GM12878 (cell line): Measurements from ENCODE around the gene GABBR1. TPM values are rescaled to one million over a fixed set of nuclear protein-coding genes. Genes with fewer than 3 reads are reported as not detected.

Experiments
- ATAC-seq: fragments of 200-7000 bp; cut with Tn5 transposase; 3 replicates; pipeline ENCODE4 v1.9.1; 2020; ENCODE audit warnings: mild to moderate bottlenecking, moderate library complexity
- BruUV-seq: library from RNA; stranded (reverse); fragments of 400-500 nt; replicated peaks from 2 replicates; lab custom pipeline; 2021; lab: Mats Ljungman, UMichigan
- CTCF ChIA-PET: fragments of 300-600 bp; sonication (Branson Sonifier 250); formaldehyde crosslinking; extraction: SDS; loops from one replicate; lab custom pipeline; 2021; ENCODE audit warnings: inconsistent platforms; lab: Yijun Ruan, JAX
- POLR2A ChIA-PET: fragments of 350-600 bp; formaldehyde crosslinking; extraction: SDS; loops from one replicate; lab custom pipeline; 2021; ENCODE audit warnings: inconsistent platforms; lab: Charles Lee
- RAD21 ChIA-PET: fragments of 300-600 bp; sonication (Branson Sonifier 250); formaldehyde crosslinking; loops from one replicate; lab custom pipeline; 2023; ENCODE audit warnings: antibody characterized with exemption; ENCODE audit not compliant: unreplicated experiment; lab: Charles Lee
- SMC1A ChIA-PET: fragments of 300-600 bp; sonication (Branson Sonifier 250); formaldehyde crosslinking; loops from one replicate; lab custom pipeline; 2023; ENCODE audit not compliant: unreplicated experiment, uncharacterized antibody; lab: Charles Lee
- DNase-seq: peaks from one replicate; pipeline ENCODE4 v3.0.0-alpha.2; 2011; ENCODE audit warnings: low read depth, low spot score
- FAIRE-seq: peaks from 3 replicates; lab custom pipeline; 2011; peaks lifted over from hg19 to GRCh38; lab: Jason Lieb, UNC
- H2AFZ ChIP-seq: 2 replicates; pipeline ENCODE4 v1.6.0; 2011; ENCODE audit warnings: low read depth, low read length, control low read depth; ENCODE audit not compliant: control insufficient read depth
- H3K27ac ChIP-seq: 2 replicates; pipeline ENCODE4 v1.5.1; 2011; ENCODE audit warnings: control low read depth; ENCODE audit not compliant: control insufficient read depth, insufficient read depth
- H3K27me3 ChIP-seq, 2 experiments: replicated peaks in 1 of 2; 2 replicates each; pipeline versions ENCODE4 v1.6.0 to v1.6.1; 2011; ENCODE audit warnings: low read length in 1 of 2; ENCODE audit not compliant: control insufficient read depth in 2 of 2, insufficient read depth in 2 of 2
- H3K36me3 ChIP-seq, 2 experiments: 2 replicates each; pipeline ENCODE4 v1.5.1; 2011; ENCODE audit warnings: low read length in 1 of 2; ENCODE audit not compliant: control insufficient read depth in 2 of 2, insufficient read depth in 2 of 2
- H3K4me1 ChIP-seq: 2 replicates; pipeline ENCODE4 v1.6.1; 2011; ENCODE audit warnings: mild to moderate bottlenecking, low read length, moderate library complexity, mixed read lengths; ENCODE audit not compliant: control insufficient read depth, insufficient read depth
- H3K4me2 ChIP-seq: 2 replicates; pipeline ENCODE4 v1.6.0; 2011; ENCODE audit warnings: control low read depth; ENCODE audit not compliant: control insufficient read depth, insufficient read depth
- H3K4me3 ChIP-seq: fragments of 200-600 bp; sonication (generic); 2 replicates; pipeline ENCODE4 v1.5.1; 2016
- H3K79me2 ChIP-seq: 2 replicates; pipeline ENCODE4 v1.6.0; 2011; ENCODE audit warnings: low read length; ENCODE audit not compliant: control insufficient read depth, insufficient read depth
- H3K9ac ChIP-seq: 2 replicates; pipeline ENCODE4 v1.8.0; 2011; ENCODE audit warnings: low read length, control low read depth, mixed read lengths; ENCODE audit not compliant: control insufficient read depth, insufficient read depth
- H3K9me3 ChIP-seq: replicated peaks from 3 replicates; pipeline ENCODE4 v1.5.1; 2011; ENCODE audit warnings: mild to moderate bottlenecking, low read length; ENCODE audit not compliant: control insufficient read depth, insufficient read depth
- H4K20me1 ChIP-seq: 2 replicates; pipeline ENCODE4 v1.6.0; 2011; ENCODE audit not compliant: control insufficient read depth, insufficient read depth
- CHD2 ChIP-seq: IDR thresholded peaks from 2 replicates; pipeline ENCODE4 v1.6.1; 2011; ENCODE audit warnings: low read depth, low read length, improper control_type of control experiment, borderline replicate concordance
- EZH2 ChIP-seq: IDR thresholded peaks from 2 replicates; pipeline ENCODE4 v1.6.1; 2012; ENCODE audit warnings: low read depth, mild to moderate bottlenecking, control low read depth, inconsistent platforms, low read length, borderline replicate concordance; ENCODE audit not compliant: control insufficient read depth
- MTA3 ChIP-seq: IDR thresholded peaks from 2 replicates; pipeline ENCODE4 v1.6.1; 2012; ENCODE audit warnings: low read length, inconsistent platforms, borderline replicate concordance
- NR2C2 ChIP-seq: IDR thresholded peaks from 2 replicates; pipeline ENCODE4 v1.6.1; 2011; ENCODE audit warnings: borderline replicate concordance, low read depth; ENCODE audit not compliant: control insufficient read depth, insufficient read length
- NR2F1 ChIP-seq: fragments of 450-650 bp; conservative IDR thresholded peaks from 2 replicates; pipeline ENCODE4 v1.6.1; 2017; ENCODE audit warnings: mild to moderate bottlenecking
- RAD51 ChIP-seq: fragments of 450-650 bp; IDR thresholded peaks from 2 replicates; pipeline ENCODE4 v1.6.1; 2016; ENCODE audit warnings: moderate library complexity, mild to moderate bottlenecking, inconsistent platforms
- SIX5 ChIP-seq: IDR thresholded peaks from 2 replicates; pipeline ENCODE4 v1.6.1; 2011; ENCODE audit warnings: mild to moderate bottlenecking, low read depth, low read length, moderate library complexity; ENCODE audit not compliant: severe bottlenecking
- ZNF687 ChIP-seq: fragments of 450-650 bp; IDR thresholded peaks from 2 replicates; pipeline ENCODE4 v1.6.1; 2017; ENCODE audit warnings: mild to moderate bottlenecking, moderate library complexity
- WGBS: methylation state at CpG from one replicate; pipeline ENCODE4 v1.1.6; 2016; ENCODE audit warnings: low lambda C conversion rate; ENCODE audit not compliant: insufficient replicate concordance, insufficient coverage; ENCODE audit errors: missing lambda C conversion rate; 5-methylcytosine and 5-hydroxymethylcytosine counted together
- in situ Hi-C: fragments of 300-500 bp; cut with MboI; formaldehyde crosslinking; loops from 9 replicates; pipeline ENCODE4 v1.14.3; 2018; ENCODE audit warnings: mixed read lengths
- intact Hi-C: fragments of 100-400 bp; cut with micrococcal nuclease; formaldehyde crosslinking; loops from one replicate; pipeline ENCODE4 v1.14.2; 2022; ENCODE audit not compliant: unreplicated experiment
- polyA plus RNA-seq, 11 experiments: library from polyadenylated mRNA; depleted of rRNA in 4 of 11; unstranded in 6 of 11; stranded (reverse) in 5 of 11; fragments of >200 nt; fragmentation: Nextera tagmentation in 4 of 11; fragmentation: Illumina TruSeq in 1 of 11; extraction: Ambion mirVana in 4 of 11; extraction: Trizol in 1 of 11; gene quantifications; 1 replicate in 1 of 11; 2 replicates in 10 of 11; pipeline versions ENCODE4 v1.2.1 to v1.2.3, GENCODE V29; 2011 to 2016; ENCODE audit warnings: inconsistent platforms in 2 of 11, missing spikeins in 2 of 11, low read depth in 1 of 11
- total RNA-seq, 4 experiments: library from RNA; depleted of rRNA in 3 of 4; stranded (reverse); fragments of >200 nt in 3 of 4; fragmentation: Illumina TruSeq in 1 of 4; extraction: Trizol in 1 of 4; gene quantifications; 2 replicates each; pipeline versions ENCODE4 v1.2.1 to v1.2.3, GENCODE V29; 2013 to 2021
- TF ChIP-seq, protein P1 (sequence below): IDR thresholded peaks from 2 replicates; pipeline ENCODE4 v1.6.1; 2012; ENCODE audit warnings: low read length, inconsistent platforms
- TF ChIP-seq, protein P2 (sequence below): fragments of 450-650 bp; formaldehyde crosslinking; IDR thresholded peaks from 2 replicates; pipeline ENCODE4 v1.4.0; 2022; ENCODE audit warnings: mild to moderate bottlenecking, moderate library complexity
- TF ChIP-seq, protein P3 (sequence below): fragments of 450-650 bp; formaldehyde crosslinking; IDR thresholded peaks from 2 replicates; pipeline ENCODE4 v1.4.0; 2020; ENCODE audit warnings: mild to moderate bottlenecking, moderate library complexity

The GABBR1 gene
- total and polyA plus RNA-seq, 10 of the 15 experiments (the other 5 are each of a cell fraction or from before 2014, with no cell fraction given) = 0.11 to 5.2 (median 1.0) TPM

GRCh38 chr6:29603930-29604329, 29.1 kb downstream of the GABBR1 start:
- POLR2A ChIA-PET = no interaction called here
- no peak for TF ChIP-seq SIX5
- TF ChIP-seq CHD2 = no peak
- TF ChIP-seq, protein P1, sequence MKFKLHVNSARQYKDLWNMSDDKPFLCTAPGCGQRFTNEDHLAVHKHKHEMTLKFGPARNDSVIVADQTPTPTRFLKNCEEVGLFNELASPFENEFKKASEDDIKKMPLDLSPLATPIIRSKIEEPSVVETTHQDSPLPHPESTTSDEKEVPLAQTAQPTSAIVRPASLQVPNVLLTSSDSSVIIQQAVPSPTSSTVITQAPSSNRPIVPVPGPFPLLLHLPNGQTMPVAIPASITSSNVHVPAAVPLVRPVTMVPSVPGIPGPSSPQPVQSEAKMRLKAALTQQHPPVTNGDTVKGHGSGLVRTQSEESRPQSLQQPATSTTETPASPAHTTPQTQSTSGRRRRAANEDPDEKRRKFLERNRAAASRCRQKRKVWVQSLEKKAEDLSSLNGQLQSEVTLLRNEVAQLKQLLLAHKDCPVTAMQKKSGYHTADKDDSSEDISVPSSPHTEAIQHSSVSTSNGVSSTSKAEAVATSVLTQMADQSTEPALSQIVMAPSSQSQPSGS = no peak
- TF ChIP-seq, protein P2, sequence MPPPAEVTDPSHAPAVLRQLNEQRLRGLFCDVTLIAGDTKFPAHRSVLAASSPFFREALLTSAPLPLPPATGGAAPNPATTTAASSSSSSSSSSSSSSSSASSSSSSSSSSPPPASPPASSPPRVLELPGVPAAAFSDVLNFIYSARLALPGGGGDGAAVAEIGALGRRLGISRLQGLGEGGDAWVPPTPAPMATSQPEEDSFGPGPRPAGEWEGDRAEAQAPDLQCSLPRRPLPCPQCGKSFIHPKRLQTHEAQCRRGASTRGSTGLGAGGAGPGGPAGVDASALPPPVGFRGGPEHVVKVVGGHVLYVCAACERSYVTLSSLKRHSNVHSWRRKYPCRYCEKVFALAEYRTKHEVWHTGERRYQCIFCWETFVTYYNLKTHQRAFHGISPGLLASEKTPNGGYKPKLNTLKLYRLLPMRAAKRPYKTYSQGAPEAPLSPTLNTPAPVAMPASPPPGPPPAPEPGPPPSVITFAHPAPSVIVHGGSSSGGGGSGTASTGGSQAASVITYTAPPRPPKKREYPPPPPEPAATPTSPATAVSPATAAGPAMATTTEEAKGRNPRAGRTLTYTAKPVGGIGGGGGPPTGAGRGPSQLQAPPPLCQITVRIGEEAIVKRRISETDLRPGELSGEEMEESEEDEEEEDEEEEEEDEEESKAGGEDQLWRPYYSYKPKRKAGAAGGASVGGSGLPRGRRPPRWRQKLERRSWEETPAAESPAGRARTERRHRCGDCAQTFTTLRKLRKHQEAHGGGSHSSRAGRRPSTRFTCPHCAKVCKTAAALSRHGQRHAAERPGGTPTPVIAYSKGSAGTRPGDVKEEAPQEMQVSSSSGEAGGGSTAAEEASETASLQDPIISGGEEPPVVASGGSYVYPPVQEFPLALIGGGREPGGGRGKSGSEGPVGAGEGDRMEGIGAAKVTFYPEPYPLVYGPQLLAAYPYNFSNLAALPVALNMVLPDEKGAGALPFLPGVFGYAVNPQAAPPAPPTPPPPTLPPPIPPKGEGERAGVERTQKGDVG (CRISPR knock-in tag) = no peak
- TF ChIP-seq NR2C2 = no peak
- no peak for TF ChIP-seq MTA3
- TF ChIP-seq ZNF687 = no peak
- TF ChIP-seq, protein P3, sequence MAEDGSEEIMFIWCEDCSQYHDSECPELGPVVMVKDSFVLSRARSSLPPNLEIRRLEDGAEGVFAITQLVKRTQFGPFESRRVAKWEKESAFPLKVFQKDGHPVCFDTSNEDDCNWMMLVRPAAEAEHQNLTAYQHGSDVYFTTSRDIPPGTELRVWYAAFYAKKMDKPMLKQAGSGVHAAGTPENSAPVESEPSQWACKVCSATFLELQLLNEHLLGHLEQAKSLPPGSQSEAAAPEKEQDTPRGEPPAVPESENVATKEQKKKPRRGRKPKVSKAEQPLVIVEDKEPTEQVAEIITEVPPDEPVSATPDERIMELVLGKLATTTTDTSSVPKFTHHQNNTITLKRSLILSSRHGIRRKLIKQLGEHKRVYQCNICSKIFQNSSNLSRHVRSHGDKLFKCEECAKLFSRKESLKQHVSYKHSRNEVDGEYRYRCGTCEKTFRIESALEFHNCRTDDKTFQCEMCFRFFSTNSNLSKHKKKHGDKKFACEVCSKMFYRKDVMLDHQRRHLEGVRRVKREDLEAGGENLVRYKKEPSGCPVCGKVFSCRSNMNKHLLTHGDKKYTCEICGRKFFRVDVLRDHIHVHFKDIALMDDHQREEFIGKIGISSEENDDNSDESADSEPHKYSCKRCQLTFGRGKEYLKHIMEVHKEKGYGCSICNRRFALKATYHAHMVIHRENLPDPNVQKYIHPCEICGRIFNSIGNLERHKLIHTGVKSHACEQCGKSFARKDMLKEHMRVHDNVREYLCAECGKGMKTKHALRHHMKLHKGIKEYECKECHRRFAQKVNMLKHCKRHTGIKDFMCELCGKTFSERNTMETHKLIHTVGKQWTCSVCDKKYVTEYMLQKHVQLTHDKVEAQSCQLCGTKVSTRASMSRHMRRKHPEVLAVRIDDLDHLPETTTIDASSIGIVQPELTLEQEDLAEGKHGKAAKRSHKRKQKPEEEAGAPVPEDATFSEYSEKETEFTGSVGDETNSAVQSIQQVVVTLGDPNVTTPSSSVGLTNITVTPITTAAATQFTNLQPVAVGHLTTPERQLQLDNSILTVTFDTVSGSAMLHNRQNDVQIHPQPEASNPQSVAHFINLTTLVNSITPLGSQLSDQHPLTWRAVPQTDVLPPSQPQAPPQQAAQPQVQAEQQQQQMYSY (CRISPR knock-in tag) = no peak
- TF ChIP-seq EZH2 = no peak
- TF ChIP-seq RAD51 = no peak
- no peak for TF ChIP-seq NR2F1

More at GRCh38 chr6:29603930-29604329, 29.1 kb downstream of the GABBR1 start:
- no peak overlapping the region for H3K4me2 ChIP-seq
- RAD21 ChIA-PET = no interaction called here
- CTCF ChIA-PET = interaction anchor here (0.7 to 1.1 kb wide), 2 partner anchors 17 to 50 kb away, joined by 3 to 6 read pairs; no protein-coding TSS in a partner anchor
- ATAC-seq = no peak
- no TSS peak for BruUV-seq
- in situ Hi-C loops = no loop called here
- H3K9ac ChIP-seq = no peak overlapping the region
- no peak overlapping the region for H3K4me3 ChIP-seq
- SMC1A ChIA-PET = interaction anchor here (0.6 kb wide), 1 partner anchor 341 kb away, joined by 3 read pairs; no protein-coding TSS in a partner anchor
- no peaks in the 10 kb centered on the region for H3K79me2 ChIP-seq
- WGBS = 68% methylated on average over 2 of the region's 2 CpGs
- H3K9me3 ChIP-seq = no peaks in the 10 kb centered on the region
- no peaks in the 10 kb centered on the region for H4K20me1 ChIP-seq
- H3K36me3 ChIP-seq = no peaks in the 10 kb centered on the region
- H3K27ac ChIP-seq = no peak overlapping the region
- FAIRE-seq = no peak
- H3K4me1 ChIP-seq = no peaks in the 10 kb centered on the region
- intact Hi-C loops = no loop called here
- no peaks in the 10 kb centered on the region for H3K27me3 ChIP-seq
- no peak overlapping the region for H2AFZ ChIP-seq
- no peak for DNase-seq
